Measurements from ENCODE around the gene HLX. TPM values are rescaled to one million over a fixed set of nuclear protein-coding genes. Genes with fewer than 3 reads are reported as not detected.

Gene HLX
- total RNA-seq, 3 donors from 2014 or later: 5.0 to 17.8 (median 15.1) TPM

DNA sequence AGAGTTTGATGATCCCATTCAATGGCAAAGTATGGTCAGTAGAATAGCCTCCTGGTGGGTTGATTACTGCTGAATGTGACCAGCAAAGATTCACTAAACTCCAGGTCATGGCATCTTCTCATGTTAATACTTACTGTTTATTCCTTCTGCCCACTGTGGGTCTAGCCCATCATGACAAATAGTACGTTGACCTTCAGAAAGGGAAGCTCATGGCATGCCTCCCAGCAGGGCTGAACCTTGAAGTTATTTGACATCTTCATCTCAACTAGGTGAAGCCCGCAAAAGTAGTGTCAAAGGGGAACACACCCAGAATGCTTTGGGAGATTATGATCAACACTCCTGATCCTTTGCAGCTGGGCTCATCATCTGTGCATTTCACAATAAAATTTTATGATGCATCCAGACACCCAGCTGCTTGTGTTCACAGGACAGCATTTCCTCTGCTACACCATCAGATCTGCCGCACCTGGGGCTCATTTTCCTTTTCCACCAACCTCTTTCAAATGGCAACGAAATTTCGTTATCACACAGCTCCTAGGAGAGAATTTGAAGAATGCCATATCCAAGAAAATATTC, 49.6 kb downstream of the HLX start:
- DNase-seq (ENCODE audit: low spot score in 2 of 2): no peak
- Histone ChIP-seq H3K4me3 (no peak overlapping the region), H3K4me1 (no peaks in the 10 kb centered on the region), H3K27me3 (no peaks in the 10 kb centered on the region), H3K27ac (no peak overlapping the region), H3K36me3 (no peaks in the 10 kb centered on the region), H3K9me3 (no peaks in the 10 kb centered on the region)
- intact Hi-C loops (cut with DNase I; ENCODE audit: low total_unique reads): no loop called here
- no peak for TF ChIP-seq POLR2AphosphoS5 (IDR thresholded peaks at IDR 0.05)
- no peak for TF ChIP-seq CTCF (IDR thresholded peaks at IDR 0.05)
- no peak for TF ChIP-seq POLR2A (IDR thresholded peaks at IDR 0.05)

DNA sequence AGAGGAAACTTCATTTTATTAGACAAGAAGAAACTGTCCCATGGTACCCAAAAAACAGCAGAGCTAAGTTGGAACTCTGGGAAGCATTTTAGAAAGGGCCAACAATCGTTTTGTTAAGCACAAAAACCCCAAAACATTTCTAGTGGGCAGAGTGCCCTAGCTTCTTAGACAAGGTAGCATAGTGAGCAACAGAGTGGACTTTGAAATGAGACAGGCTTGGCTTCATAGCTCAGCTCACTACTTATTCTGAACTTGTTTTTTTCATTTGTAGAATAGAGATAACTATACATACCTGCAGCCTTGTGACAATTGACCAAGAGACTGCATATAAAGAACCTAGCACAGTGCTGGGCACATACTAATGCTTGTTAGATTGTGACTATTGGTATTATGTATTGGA, 50.1 kb downstream of the HLX start:
- H3K9me3 ChIP-seq: no peaks in the 10 kb centered on the region
- H3K4me3 ChIP-seq: no peak overlapping the region
- H3K36me3 ChIP-seq: no peaks in the 10 kb centered on the region
- DNase-seq (ENCODE audit: low spot score in 2 of 2): no peak
- H3K27ac ChIP-seq: no peak overlapping the region
- H3K27me3 ChIP-seq: no peaks in the 10 kb centered on the region
- no peaks in the 10 kb centered on the region for H3K4me1 ChIP-seq
- intact Hi-C loops (cut with DNase I; ENCODE audit: low total_unique reads): no loop called here
- no peak for TF ChIP-seq POLR2AphosphoS5 (IDR thresholded peaks at IDR 0.05)
- TF ChIP-seq POLR2A (IDR thresholded peaks at IDR 0.05): no peak
- TF ChIP-seq CTCF (IDR thresholded peaks at IDR 0.05): no peak

Other genes starting within 250 kb of the HLX start
- gene C1orf115, start 189.1 kb upstream of the HLX start, total RNA-seq: 10 to 100 TPM; 29.3 to 44.6 (median 38.1) TPM
- 10 to 100 TPM; 11.7 to 18.4 (median 15.8) TPM for gene MTARC2, start 131.1 kb upstream of the HLX start, total RNA-seq
- gene MTARC1, start 92.5 kb upstream of the HLX start, total RNA-seq: 100 to 1,000 TPM in 1 of 3 donors, 10 to 100 TPM in 2; 32.1 to 133 (median 47.9) TPM